ENCODE measurements around the gene CALCOCO2. TPM values are rescaled to one million over a fixed set of nuclear protein-coding genes. Genes with fewer than 3 reads are reported as not detected.

CALCOCO2 gene
- total and polyA plus RNA-seq, 2 of the 13 experiments (the other 11 are each of a cell fraction or from before 2014, with no cell fraction given), result 72.9 to 111 TPM

DNA sequence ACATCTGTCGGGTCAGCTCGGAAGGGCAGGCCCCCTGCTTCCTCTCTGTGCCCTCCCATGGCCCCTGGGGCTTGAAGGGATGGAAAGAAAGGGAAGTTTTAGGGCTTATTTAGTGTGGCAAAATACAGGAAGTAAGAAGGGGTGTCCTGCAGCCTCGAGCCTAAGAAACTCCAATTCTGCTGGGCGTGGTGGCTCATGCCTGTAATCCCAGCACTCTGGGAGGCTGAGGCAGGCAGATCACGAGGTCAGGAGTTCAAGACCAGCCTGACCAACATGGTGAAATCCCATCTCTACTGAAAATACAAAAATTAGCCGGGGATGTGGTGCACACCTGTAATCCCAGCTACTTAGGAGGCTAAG is 34.7 kb upstream of the CALCOCO2 start (continued):
- TF ChIP-seq CBX5 (CRISPR knock-in tag; IDR thresholded peaks at IDR 0.05; ENCODE audit: borderline replicate concordance), result 0 out of 2 replicates have a peak, but pooled peaks have one; percentile 10

- 12% methylated on average over 11 of the region's 11 CpGs for WGBS (ENCODE audit: low lambda C conversion rate)
- Histone ChIP-seq H2AFZ (ENCODE audit: low read length) (no peak overlapping the region), H3K79me2 (ENCODE audit: insufficient read depth, low read length) (no peaks in the 10 kb centered on the region), H3K4me3 (replicated peaks in 1 of 3; ENCODE audit: insufficient read depth in 1 of 3, low read depth in 2 of 3, low read length in 3 of 3) (peak overlapping the region in 1 of 3 experiments; percentile 24; a peak in 2 of 6 replicates), H3K9ac (ENCODE audit: insufficient read depth, low read depth, low read length) (peak overlapping the region; percentile 32; the same call in 1 of the 2 replicates), H4K20me1 (ENCODE audit: insufficient read depth, low read length) (no peaks in the 10 kb centered on the region), H3K27ac (ENCODE audit: extremely low read length, insufficient read depth, low read length) (peak overlapping the region; percentile 22), H3K4me2 (ENCODE audit: low read depth, low read length) (peak overlapping the region; percentile 72), H3K9me3 (ENCODE audit: low read length) (no peaks in the 10 kb centered on the region), H3K36me3 (replicated peaks in 1 of 2; ENCODE audit: control insufficient read depth in 1 of 2, insufficient read depth in 2 of 2, low read length in 2 of 2) (no peaks in the 10 kb centered on the region), H3K27me3 (ENCODE audit: control insufficient read depth in 1 of 2, insufficient read depth in 2 of 2, low read length in 2 of 2) (peaks cover 1 to 3% of the 10 kb centered on the region in 2 experiments; a peak in 2 of 5 replicates), H3K4me1 (ENCODE audit: insufficient read depth, low read length) (peaks cover 82% of the 10 kb centered on the region)
- ATAC-seq (peak; percentile 45), FAIRE-seq (no peak), DNase-seq (ENCODE audit: low spot score) (peak; percentile 73)
- CTCF ChIA-PET (ENCODE audit: low intra/inter-chr PET ratio, low total read pairs), result interaction anchor here (1.8 kb wide), 1 partner anchor 79 kb away, joined by 5 read pairs; no protein-coding TSS in a partner anchor
- in situ Hi-C loops (cut with HindIII; ENCODE audit: extremely low pct_ligation_motif_present, low pct_unique_long_range_greater_than_20kb) (no loop called here), intact Hi-C loops (cut with micrococcal nuclease; ENCODE audit: unreplicated experiment) (no loop called here)
- POLR2A ChIA-PET, result interaction anchor here (0.7 to 2.9 kb wide), 8 partner anchors 13 to 1014 kb away, joined by 3 to 9 read pairs (median 3); partner anchors contain the start of genes ATP5MC1 and NFE2L1
- BruUV-seq (replicated peaks), result no TSS peak
- TF ChIP-seq KAT8 (CRISPR knock-in tag; IDR thresholded peaks at IDR 0.05) (0 out of 2 replicates have a peak, but pooled peaks have one; percentile 10), ELF3 (CRISPR knock-in tag; IDR thresholded peaks at IDR 0.05) (peak; percentile 87), TRIM24 (CRISPR knock-in tag; IDR thresholded peaks at IDR 0.05) (0 out of 2 replicates have a peak, but pooled peaks have one; percentile 47), ZNF274 (CRISPR knock-in tag; IDR thresholded peaks at IDR 0.05) (no peak), GABPA (IDR thresholded peaks at IDR 0.05; ENCODE audit: low read depth, low read length) (no peak), GABPA (CRISPR knock-in tag; IDR thresholded peaks at IDR 0.05; ENCODE audit: low read depth) (no peak), ZNF263 (CRISPR knock-in tag; IDR thresholded peaks at IDR 0.05) (no peak), ZNF737 (CRISPR knock-in tag; IDR thresholded peaks at IDR 0.05; ENCODE audit: borderline replicate concordance) (0 out of 2 replicates have a peak, but pooled peaks have one; percentile 48), ZNF512 (CRISPR knock-in tag; IDR thresholded peaks at IDR 0.05) (no peak), EHMT2 (IDR thresholded peaks at IDR 0.05; ENCODE audit: borderline replicate concordance, low read depth, low read length) (no peak), TFE3 (CRISPR knock-in tag; IDR thresholded peaks at IDR 0.05) (0 out of 2 replicates have a peak, but pooled peaks have one; percentile 34), PHF8 (CRISPR knock-in tag; IDR thresholded peaks at IDR 0.05) (no peak), PHF20 (CRISPR knock-in tag; IDR thresholded peaks at IDR 0.05) (no peak)
- TF ChIP-seq, protein P1, sequence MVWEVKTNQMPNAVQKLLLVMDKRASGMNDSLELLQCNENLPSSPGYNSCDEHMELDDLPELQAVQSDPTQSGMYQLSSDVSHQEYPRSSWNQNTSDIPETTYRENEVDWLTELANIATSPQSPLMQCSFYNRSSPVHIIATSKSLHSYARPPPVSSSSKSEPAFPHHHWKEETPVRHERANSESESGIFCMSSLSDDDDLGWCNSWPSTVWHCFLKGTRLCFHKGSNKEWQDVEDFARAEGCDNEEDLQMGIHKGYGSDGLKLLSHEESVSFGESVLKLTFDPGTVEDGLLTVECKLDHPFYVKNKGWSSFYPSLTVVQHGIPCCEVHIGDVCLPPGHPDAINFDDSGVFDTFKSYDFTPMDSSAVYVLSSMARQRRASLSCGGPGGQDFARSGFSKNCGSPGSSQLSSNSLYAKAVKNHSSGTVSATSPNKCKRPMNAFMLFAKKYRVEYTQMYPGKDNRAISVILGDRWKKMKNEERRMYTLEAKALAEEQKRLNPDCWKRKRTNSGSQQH (CRISPR knock-in tag; IDR thresholded peaks at IDR 0.05; ENCODE audit: low read depth), result 0 out of 2 replicates have a peak, but pooled peaks have one; percentile 29
- TF ChIP-seq, protein P2, sequence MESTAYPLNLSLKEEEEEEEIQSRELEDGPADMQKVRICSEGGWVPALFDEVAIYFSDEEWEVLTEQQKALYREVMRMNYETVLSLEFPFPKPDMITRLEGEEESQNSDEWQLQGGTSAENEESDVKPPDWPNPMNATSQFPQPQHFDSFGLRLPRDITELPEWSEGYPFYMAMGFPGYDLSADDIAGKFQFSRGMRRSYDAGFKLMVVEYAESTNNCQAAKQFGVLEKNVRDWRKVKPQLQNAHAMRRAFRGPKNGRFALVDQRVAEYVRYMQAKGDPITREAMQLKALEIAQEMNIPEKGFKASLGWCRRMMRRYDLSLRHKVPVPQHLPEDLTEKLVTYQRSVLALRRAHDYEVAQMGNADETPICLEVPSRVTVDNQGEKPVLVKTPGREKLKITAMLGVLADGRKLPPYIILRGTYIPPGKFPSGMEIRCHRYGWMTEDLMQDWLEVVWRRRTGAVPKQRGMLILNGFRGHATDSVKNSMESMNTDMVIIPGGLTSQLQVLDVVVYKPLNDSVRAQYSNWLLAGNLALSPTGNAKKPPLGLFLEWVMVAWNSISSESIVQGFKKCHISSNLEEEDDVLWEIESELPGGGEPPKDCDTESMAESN (CRISPR knock-in tag; conservative IDR thresholded peaks at IDR 0.05), result peak; percentile 40; the same call in 1 of the 2 replicates
Observed at GRCh38 chr17:48799069-48799723, 31.6 kb upstream of the CALCOCO2 start.
